Transverse colon (tissue), 3 donors: Measurements from ENCODE around the gene TRPM3.

ENCODE experiments used
- CTCF ChIP-seq, 5 experiments: fragments of 200-600 bp in 3 of 5; fragments of 450-650 bp in 2 of 5; sonication (generic) in 3 of 5; IDR thresholded peaks; 1 replicate in 2 of 5; 2 replicates in 3 of 5; pipeline ENCODE4 v1.5.1; 2016 to 2017; ENCODE audit warnings: antibody characterized with exemption in 5 of 5, inconsistent platforms in 3 of 5, mild to moderate bottlenecking in 2 of 5, moderate library complexity in 1 of 5
- POLR2A ChIP-seq: fragments of 450-650 bp; IDR thresholded peaks from one replicate; pipeline ENCODE4 v1.6.1; 2016; ENCODE audit warnings: antibody characterized with exemption, mild to moderate bottlenecking, moderate library complexity

GRCh38 chr9:70602321-70603019, 519.0 kb downstream of the TRPM3 start:
- TF ChIP-seq POLR2A (no peak), CTCF (IDR thresholded peaks at IDR 0.05) (peak; percentile 70 to 87 (median 75))
